Neural progenitor cell (in vitro differentiated cells): ENCODE results near the gene PLPPR2. TPM values are rescaled to one million over a fixed set of nuclear protein-coding genes. Genes with fewer than 3 reads are reported as not detected.

ENCODE experiments used
- DNase-seq: peaks from one replicate; pipeline ENCODE4 v3.0.0-alpha.2; 2016; ENCODE audit warnings: low spot score
- H2AFZ ChIP-seq: fragments of 200-600 bp; sonication (generic); replicated peaks from 2 replicates; pipeline ENCODE4 v1.6.1; 2016; ENCODE audit warnings: antibody characterized with exemption
- H3F3A ChIP-seq: fragments of 200-600 bp; sonication (generic); 2 replicates; pipeline ENCODE4 v1.6.1; 2016; ENCODE audit warnings: antibody characterized with exemption, low read depth
- H3K27ac ChIP-seq: fragments of 200-600 bp; sonication (generic); 2 replicates; pipeline ENCODE4 v1.5.1; 2016; ENCODE audit warnings: mild to moderate bottlenecking
- H3K27me3 ChIP-seq: fragments of 200-600 bp; sonication (generic); 2 replicates; pipeline ENCODE4 v1.6.1; 2016; ENCODE audit warnings: mild to moderate bottlenecking, moderate library complexity
- H3K36me3 ChIP-seq: fragments of 200-600 bp; sonication (generic); 2 replicates; pipeline ENCODE4 v1.5.1; 2016
- H3K4me1 ChIP-seq: fragments of 200-600 bp; sonication (generic); 2 replicates; pipeline ENCODE4 v1.6.1; 2016; ENCODE audit warnings: mixed run types
- H3K4me2 ChIP-seq: fragments of 200-600 bp; sonication (generic); 2 replicates; pipeline ENCODE4 v1.6.1; 2016
- H3K4me3 ChIP-seq: fragments of 200-600 bp; sonication (generic); 2 replicates; pipeline ENCODE4 v1.5.1; 2016
- H3K79me2 ChIP-seq: fragments of 200-600 bp; sonication (generic); 2 replicates; pipeline ENCODE4 v1.6.1; 2016; ENCODE audit warnings: low read depth
- H3K9ac ChIP-seq: fragments of 200-600 bp; sonication (generic); 2 replicates; pipeline ENCODE4 v1.6.1; 2016
- H3K9me3 ChIP-seq: fragments of 200-600 bp; sonication (generic); 2 replicates; pipeline ENCODE4 v1.5.1; 2016; ENCODE audit warnings: low read depth
- H4K20me1 ChIP-seq: fragments of 200-600 bp; sonication (generic); 2 replicates; pipeline ENCODE4 v1.6.1; 2016; ENCODE audit warnings: low read depth
- H3K27ac Mint-ChIP-seq: 3 replicates; pipeline ENCODE4 v1.8.0; 2021; ENCODE audit warnings: mixed read lengths
- H3K27me3 Mint-ChIP-seq: 2 replicates; pipeline ENCODE4 v1.8.0; 2022; ENCODE audit warnings: low read depth, mild to moderate bottlenecking, inconsistent platforms, moderate library complexity, mixed read lengths; ENCODE audit not compliant: insufficient read depth
- H3K36me3 Mint-ChIP-seq: 3 replicates; pipeline ENCODE4 v1.8.0; 2021; ENCODE audit warnings: mixed read lengths
- H3K4me1 Mint-ChIP-seq: 3 replicates; pipeline ENCODE4 v1.8.0; 2021; ENCODE audit warnings: mixed read lengths
- H3K4me3 Mint-ChIP-seq: 3 replicates; pipeline ENCODE4 v1.8.0; 2021; ENCODE audit warnings: mild to moderate bottlenecking, moderate library complexity, mixed read lengths
- H3K9me3 Mint-ChIP-seq: 3 replicates; pipeline ENCODE4 v1.8.0; 2020; ENCODE audit warnings: mixed read lengths
- EZH2 ChIP-seq: fragments of 200-600 bp; sonication (generic); IDR thresholded peaks from 2 replicates; pipeline ENCODE4 v1.6.1; 2017; ENCODE audit warnings: antibody characterized with exemption, mild to moderate bottlenecking, moderate library complexity
- EZH2phosphoT487 ChIP-seq: fragments of 200-600 bp; sonication (generic); IDR thresholded peaks from 2 replicates; pipeline ENCODE4 v1.6.1; 2017; ENCODE audit warnings: antibody characterized with exemption
- total RNA-seq: library from RNA; depleted of rRNA; stranded (reverse); fragments of >200 nt; gene quantifications from 2 replicates; pipeline ENCODE4 v1.2.3, GENCODE V29; 2015; ENCODE audit warnings: low replicate concordance
- TF ChIP-seq, protein P1 (sequence below): fragments of 200-600 bp; sonication (generic); IDR thresholded peaks from 2 replicates; pipeline ENCODE4 v1.5.1; 2017; ENCODE audit warnings: antibody characterized with exemption, mild to moderate bottlenecking

The PLPPR2 gene
- total RNA-seq, 1 donor from 2014 or later, result 0.80 TPM

DNA sequence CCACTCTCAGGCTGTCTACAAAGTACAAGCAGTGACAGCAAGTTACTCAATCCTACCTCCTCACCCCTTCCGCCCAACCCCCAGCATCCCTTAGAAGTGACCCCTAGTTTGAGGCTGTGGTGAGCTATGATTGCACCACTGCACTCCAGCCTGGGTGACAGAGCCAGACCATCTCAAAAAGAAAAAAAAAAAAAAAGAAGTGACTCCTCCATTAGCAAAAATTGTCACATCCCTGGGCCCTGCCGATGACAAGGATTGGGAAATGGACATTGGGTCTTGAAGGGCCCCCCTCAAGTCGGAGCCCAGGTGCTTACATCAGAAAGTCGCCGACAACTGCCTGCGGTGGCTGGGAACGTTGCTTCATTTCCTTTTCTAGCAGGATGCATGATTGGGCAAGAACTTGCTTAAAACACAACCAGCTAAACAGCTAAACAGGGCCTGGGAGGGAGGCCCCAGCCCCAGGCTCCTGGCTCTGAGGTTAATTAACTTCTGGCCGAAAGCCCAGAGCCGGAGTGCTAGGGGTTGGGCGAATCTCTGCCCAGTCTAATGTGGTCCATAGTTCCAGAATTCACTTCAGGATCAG, 31.1 kb upstream of the PLPPR2 start:
- no peaks in the 10 kb centered on the region for H3K36me3 ChIP-seq
- no peak overlapping the region for H2AFZ ChIP-seq
- no peak overlapping the region for H3K4me3 ChIP-seq
- no peaks in the 10 kb centered on the region for H3F3A ChIP-seq
- H3K27ac ChIP-seq, result no peak overlapping the region
- no peak overlapping the region for H3K4me2 ChIP-seq
- H3K36me3 Mint-ChIP-seq, result peaks cover 5% of the 10 kb centered on the region
- no peaks in the 10 kb centered on the region for H3K4me1 ChIP-seq
- H3K27me3 ChIP-seq, result no peaks in the 10 kb centered on the region
- H3K4me1 Mint-ChIP-seq, result peaks cover 31% of the 10 kb centered on the region
- peaks cover 18% of the 10 kb centered on the region for H3K27me3 Mint-ChIP-seq
- no peaks in the 10 kb centered on the region for H3K9me3 Mint-ChIP-seq
- no peaks in the 10 kb centered on the region for H3K79me2 ChIP-seq
- TF ChIP-seq, protein P1, sequence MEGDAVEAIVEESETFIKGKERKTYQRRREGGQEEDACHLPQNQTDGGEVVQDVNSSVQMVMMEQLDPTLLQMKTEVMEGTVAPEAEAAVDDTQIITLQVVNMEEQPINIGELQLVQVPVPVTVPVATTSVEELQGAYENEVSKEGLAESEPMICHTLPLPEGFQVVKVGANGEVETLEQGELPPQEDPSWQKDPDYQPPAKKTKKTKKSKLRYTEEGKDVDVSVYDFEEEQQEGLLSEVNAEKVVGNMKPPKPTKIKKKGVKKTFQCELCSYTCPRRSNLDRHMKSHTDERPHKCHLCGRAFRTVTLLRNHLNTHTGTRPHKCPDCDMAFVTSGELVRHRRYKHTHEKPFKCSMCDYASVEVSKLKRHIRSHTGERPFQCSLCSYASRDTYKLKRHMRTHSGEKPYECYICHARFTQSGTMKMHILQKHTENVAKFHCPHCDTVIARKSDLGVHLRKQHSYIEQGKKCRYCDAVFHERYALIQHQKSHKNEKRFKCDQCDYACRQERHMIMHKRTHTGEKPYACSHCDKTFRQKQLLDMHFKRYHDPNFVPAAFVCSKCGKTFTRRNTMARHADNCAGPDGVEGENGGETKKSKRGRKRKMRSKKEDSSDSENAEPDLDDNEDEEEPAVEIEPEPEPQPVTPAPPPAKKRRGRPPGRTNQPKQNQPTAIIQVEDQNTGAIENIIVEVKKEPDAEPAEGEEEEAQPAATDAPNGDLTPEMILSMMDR, result no peak
- TF ChIP-seq EZH2phosphoT487, result no peak
- TF ChIP-seq EZH2, result no peak
- no peaks in the 10 kb centered on the region for H3K9me3 ChIP-seq
- no peak overlapping the region for H3K9ac ChIP-seq
- DNase-seq, result no peak
- no peaks in the 10 kb centered on the region for H4K20me1 ChIP-seq
- H3K4me3 Mint-ChIP-seq, result peak overlapping the region; percentile 13
- no peak overlapping the region for H3K27ac Mint-ChIP-seq

- no peak overlapping the region for H3K27ac ChIP-seq
- DNase-seq, result no peak
- no peaks in the 10 kb centered on the region for H3K9me3 ChIP-seq
- H3K9ac ChIP-seq, result no peak overlapping the region
- no peak overlapping the region for H3K27ac Mint-ChIP-seq
- H4K20me1 ChIP-seq, result no peaks in the 10 kb centered on the region
- H3K27me3 Mint-ChIP-seq, result peaks cover 14% of the 10 kb centered on the region
- H2AFZ ChIP-seq, result no peak overlapping the region
- TF ChIP-seq EZH2phosphoT487 (no peak), EZH2 (no peak)
- TF ChIP-seq, protein P1, result no peak
- no peaks in the 10 kb centered on the region for H3K36me3 ChIP-seq
- no peak overlapping the region for H3K4me2 ChIP-seq
- H3K4me3 ChIP-seq, result no peak overlapping the region
- H3K4me3 Mint-ChIP-seq, result peak overlapping the region; percentile 13
- no peaks in the 10 kb centered on the region for H3F3A ChIP-seq
- H3K9me3 Mint-ChIP-seq, result no peaks in the 10 kb centered on the region
- H3K36me3 Mint-ChIP-seq, result peaks cover 5% of the 10 kb centered on the region
- H3K4me1 Mint-ChIP-seq, result peaks cover 31% of the 10 kb centered on the region
- no peaks in the 10 kb centered on the region for H3K79me2 ChIP-seq
- H3K4me1 ChIP-seq, result no peaks in the 10 kb centered on the region
- H3K27me3 ChIP-seq, result no peaks in the 10 kb centered on the region
Observed at GRCh38 chr19:11324748-11325389, 30.4 kb upstream of the PLPPR2 start.

DNA sequence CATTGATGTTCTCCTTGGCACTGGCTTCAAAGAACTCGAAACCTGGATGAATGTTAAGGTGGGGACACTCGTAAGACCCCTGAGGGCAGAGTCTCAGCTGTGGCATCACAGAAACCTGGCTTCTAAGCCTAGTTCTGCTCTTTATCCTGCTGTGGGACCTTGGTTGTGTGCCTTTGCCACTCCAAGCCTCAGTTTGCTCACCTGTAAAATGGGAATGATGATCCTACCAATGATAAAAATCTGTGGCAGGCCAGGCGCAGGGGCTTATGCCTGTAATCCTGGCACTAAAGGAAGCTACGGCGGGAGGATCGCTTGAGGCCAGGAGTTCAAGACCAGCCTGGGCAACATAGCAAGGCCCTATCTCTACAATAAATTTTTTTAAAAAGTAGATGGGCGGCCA, 29.7 kb upstream of the PLPPR2 start:
- Mint-ChIP-seq H3K9me3 (no peaks in the 10 kb centered on the region), H3K4me1 (peaks cover 36% of the 10 kb centered on the region), H3K36me3 (peaks cover 7% of the 10 kb centered on the region), H3K27ac (no peak overlapping the region), H3K27me3 (peaks cover 13% of the 10 kb centered on the region), H3K4me3 (no peak overlapping the region)
- H3K79me2 ChIP-seq, result no peaks in the 10 kb centered on the region
- no peak overlapping the region for H3K27ac ChIP-seq
- H2AFZ ChIP-seq, result no peak overlapping the region
- H3K27me3 ChIP-seq, result no peaks in the 10 kb centered on the region
- no peaks in the 10 kb centered on the region for H4K20me1 ChIP-seq
- no peak overlapping the region for H3K9ac ChIP-seq
- H3K4me2 ChIP-seq, result no peak overlapping the region
- H3K9me3 ChIP-seq, result no peaks in the 10 kb centered on the region
- no peaks in the 10 kb centered on the region for H3K4me1 ChIP-seq
- TF ChIP-seq EZH2phosphoT487 (no peak), EZH2 (no peak)
- TF ChIP-seq, protein P1, result no peak
- H3F3A ChIP-seq, result no peaks in the 10 kb centered on the region
- no peak overlapping the region for H3K4me3 ChIP-seq
- H3K36me3 ChIP-seq, result no peaks in the 10 kb centered on the region
- no peak for DNase-seq
